Measurements from ENCODE around the gene CD84.
"Not testable (repeated sequence)": the region's sequence is repeated elsewhere in the genome, so short reads cannot be mapped to it uniquely, and the experiment has no call there.

The CD84 gene

GRCh38 chr1:160575112-160575664, 4.1 kb downstream of the CD84 start:
- H3K27ac ChIP-seq, result no peak overlapping the region
- no peak for DNase-seq (ENCODE audit: low read depth, low spot score)
- no peaks in the 10 kb centered on the region for H3K36me3 ChIP-seq (ENCODE audit: insufficient read depth, low read length)

GRCh38 chr1:160570840-160571239, 8.5 kb downstream of the CD84 start:
- Histone ChIP-seq H3K9me3 (ENCODE audit: low read depth, low read length) (no peaks in the 10 kb centered on the region), H3K27ac (no peak overlapping the region), H3K36me3 (ENCODE audit: insufficient read depth, low read length) (no peaks in the 10 kb centered on the region), H3K4me3 (no peak overlapping the region), H3K9ac (ENCODE audit: insufficient read length) (no peak overlapping the region)
- no peak for DNase-seq (ENCODE audit: low read depth, low spot score)
- TF ChIP-seq POLR2AphosphoS5 (IDR thresholded peaks at IDR 0.05; ENCODE audit: borderline replicate concordance, low read depth, low read length), result no peak
- no peak for TF ChIP-seq EZH2 (IDR thresholded peaks at IDR 0.05)
- TF ChIP-seq FOXP2 (optimal IDR thresholded peaks at IDR 0.05; ENCODE audit: control extremely low read depth, extremely low read length, insufficient read depth), result no peak

More at GRCh38 chr1:160575112-160575664, 4.1 kb downstream of the CD84 start:
- no peak overlapping the region for H3K9ac ChIP-seq (ENCODE audit: insufficient read length)
- TF ChIP-seq EZH2 (IDR thresholded peaks at IDR 0.05) (no peak), FOXP2 (optimal IDR thresholded peaks at IDR 0.05; ENCODE audit: control extremely low read depth, extremely low read length, insufficient read depth) (no peak), POLR2AphosphoS5 (IDR thresholded peaks at IDR 0.05; ENCODE audit: borderline replicate concordance, low read depth, low read length) (no peak)
- H3K9me3 ChIP-seq (ENCODE audit: low read depth, low read length), result no peaks in the 10 kb centered on the region
- no peak overlapping the region for H3K4me3 ChIP-seq

GRCh38 chr1:160569806-160570205, 9.5 kb downstream of the CD84 start:
- H3K9ac ChIP-seq (ENCODE audit: insufficient read length), result no peak overlapping the region
- no peak overlapping the region for H3K27ac ChIP-seq
- no peak for DNase-seq (ENCODE audit: low read depth, low spot score)
- no peak for TF ChIP-seq FOXP2 (optimal IDR thresholded peaks at IDR 0.05; ENCODE audit: control extremely low read depth, extremely low read length, insufficient read depth)
- no peak for TF ChIP-seq EZH2 (IDR thresholded peaks at IDR 0.05)
- no peak for TF ChIP-seq POLR2AphosphoS5 (IDR thresholded peaks at IDR 0.05; ENCODE audit: borderline replicate concordance, low read depth, low read length)
- H3K4me3 ChIP-seq, result no peak overlapping the region
- H3K36me3 ChIP-seq (ENCODE audit: insufficient read depth, low read length), result no peaks in the 10 kb centered on the region
- H3K9me3 ChIP-seq (ENCODE audit: low read depth, low read length), result no peaks in the 10 kb centered on the region

GRCh38 chr1:160567858-160568682, 11.2 kb downstream of the CD84 start:
- no peaks in the 10 kb centered on the region for H3K36me3 ChIP-seq (ENCODE audit: insufficient read depth, low read length)
- TF ChIP-seq POLR2AphosphoS5 (IDR thresholded peaks at IDR 0.05; ENCODE audit: borderline replicate concordance, low read depth, low read length) (no peak), EZH2 (IDR thresholded peaks at IDR 0.05) (no peak), FOXP2 (optimal IDR thresholded peaks at IDR 0.05; ENCODE audit: control extremely low read depth, extremely low read length, insufficient read depth) (no peak)
- no peaks in the 10 kb centered on the region for H3K9me3 ChIP-seq (ENCODE audit: low read depth, low read length)
- H3K4me3 ChIP-seq, result no peak overlapping the region
- no peak overlapping the region for H3K27ac ChIP-seq
- no peak for DNase-seq (ENCODE audit: low read depth, low spot score)
- no peak overlapping the region for H3K9ac ChIP-seq (ENCODE audit: insufficient read length)

- no peak overlapping the region for H3K4me3 ChIP-seq
- H3K36me3 ChIP-seq (ENCODE audit: insufficient read depth, low read length), result no peaks in the 10 kb centered on the region
- H3K9me3 ChIP-seq (ENCODE audit: low read depth, low read length), result no peaks in the 10 kb centered on the region
- H3K9ac ChIP-seq (ENCODE audit: insufficient read length), result no peak overlapping the region
- TF ChIP-seq EZH2 (IDR thresholded peaks at IDR 0.05), result no peak
- no peak for TF ChIP-seq POLR2AphosphoS5 (IDR thresholded peaks at IDR 0.05; ENCODE audit: borderline replicate concordance, low read depth, low read length)
- no peak overlapping the region for H3K27ac ChIP-seq
- DNase-seq (ENCODE audit: low read depth, low spot score), result no peak
Observed at GRCh38 chr1:160567341-160567740, 12.0 kb downstream of the CD84 start.

GRCh38 chr1:160565564-160565963, 13.7 kb downstream of the CD84 start:
- H3K36me3 ChIP-seq (ENCODE audit: insufficient read depth, low read length), result no peaks in the 10 kb centered on the region
- no peaks in the 10 kb centered on the region for H3K9me3 ChIP-seq (ENCODE audit: low read depth, low read length)
- TF ChIP-seq FOXP2 (optimal IDR thresholded peaks at IDR 0.05; ENCODE audit: control extremely low read depth, extremely low read length, insufficient read depth) (no peak), POLR2AphosphoS5 (IDR thresholded peaks at IDR 0.05; ENCODE audit: borderline replicate concordance, low read depth, low read length) (no peak), EZH2 (IDR thresholded peaks at IDR 0.05) (no peak)
- H3K4me3 ChIP-seq, result no peak overlapping the region
- no peak for DNase-seq (ENCODE audit: low read depth, low spot score)
- no peak overlapping the region for H3K27ac ChIP-seq
- no peak overlapping the region for H3K9ac ChIP-seq (ENCODE audit: insufficient read length)

GRCh38 chr1:160563230-160563629, 16.1 kb downstream of the CD84 start:
- not testable (repeated sequence) for H3K36me3 ChIP-seq (ENCODE audit: insufficient read depth, low read length); H3K9me3 ChIP-seq (ENCODE audit: low read depth, low read length); H3K27ac ChIP-seq; H3K9ac ChIP-seq (ENCODE audit: insufficient read length); DNase-seq (ENCODE audit: low read depth, low spot score); H3K4me3 ChIP-seq

GRCh38 chr1:160562745-160563144, 16.6 kb downstream of the CD84 start:
- not testable (repeated sequence) for H3K27ac ChIP-seq; H3K9ac ChIP-seq (ENCODE audit: insufficient read length); H3K36me3 ChIP-seq (ENCODE audit: insufficient read depth, low read length)

GRCh38 chr1:160560806-160561205, 18.5 kb downstream of the CD84 start:
- no peaks in the 10 kb centered on the region for H3K9me3 ChIP-seq (ENCODE audit: low read depth, low read length)
- H3K4me3 ChIP-seq, result no peak overlapping the region
- DNase-seq (ENCODE audit: low read depth, low spot score), result no peak
- no peak overlapping the region for H3K9ac ChIP-seq (ENCODE audit: insufficient read length)
- TF ChIP-seq POLR2AphosphoS5 (IDR thresholded peaks at IDR 0.05; ENCODE audit: borderline replicate concordance, low read depth, low read length), result no peak
- TF ChIP-seq FOXP2 (optimal IDR thresholded peaks at IDR 0.05; ENCODE audit: control extremely low read depth, extremely low read length, insufficient read depth), result no peak
- no peak for TF ChIP-seq EZH2 (IDR thresholded peaks at IDR 0.05)
- no peak overlapping the region for H3K27ac ChIP-seq
- H3K36me3 ChIP-seq (ENCODE audit: insufficient read depth, low read length), result no peaks in the 10 kb centered on the region

More at GRCh38 chr1:160562745-160563144, 16.6 kb downstream of the CD84 start:
- DNase-seq (ENCODE audit: low read depth, low spot score); H3K9me3 ChIP-seq (ENCODE audit: low read depth, low read length); H3K4me3 ChIP-seq: not testable (repeated sequence)

Measured in SK-N-MC (cell line).